ENCODE results near the gene TRIM40.

- TF ChIP-seq YY1 (IDR thresholded peaks at IDR 0.05; ENCODE audit: extremely low read depth, insufficient replicate concordance, low read depth, low read length) (no peak), POLR2A (IDR thresholded peaks at IDR 0.05; ENCODE audit: borderline replicate concordance, extremely low read depth, insufficient read depth, insufficient read length) (no peak), ELF1 (IDR thresholded peaks at IDR 0.05; ENCODE audit: borderline replicate concordance, low read depth) (no peak), RAD21 (IDR thresholded peaks at IDR 0.05; ENCODE audit: low read depth) (no peak), SIN3A (IDR thresholded peaks at IDR 0.05; ENCODE audit: low read depth) (no peak), ZNF274 (IDR thresholded peaks at IDR 0.05; ENCODE audit: low read depth, low read length) (no peak), EZH2 (IDR thresholded peaks at IDR 0.05) (no peak)
- TF ChIP-seq, protein P1, sequence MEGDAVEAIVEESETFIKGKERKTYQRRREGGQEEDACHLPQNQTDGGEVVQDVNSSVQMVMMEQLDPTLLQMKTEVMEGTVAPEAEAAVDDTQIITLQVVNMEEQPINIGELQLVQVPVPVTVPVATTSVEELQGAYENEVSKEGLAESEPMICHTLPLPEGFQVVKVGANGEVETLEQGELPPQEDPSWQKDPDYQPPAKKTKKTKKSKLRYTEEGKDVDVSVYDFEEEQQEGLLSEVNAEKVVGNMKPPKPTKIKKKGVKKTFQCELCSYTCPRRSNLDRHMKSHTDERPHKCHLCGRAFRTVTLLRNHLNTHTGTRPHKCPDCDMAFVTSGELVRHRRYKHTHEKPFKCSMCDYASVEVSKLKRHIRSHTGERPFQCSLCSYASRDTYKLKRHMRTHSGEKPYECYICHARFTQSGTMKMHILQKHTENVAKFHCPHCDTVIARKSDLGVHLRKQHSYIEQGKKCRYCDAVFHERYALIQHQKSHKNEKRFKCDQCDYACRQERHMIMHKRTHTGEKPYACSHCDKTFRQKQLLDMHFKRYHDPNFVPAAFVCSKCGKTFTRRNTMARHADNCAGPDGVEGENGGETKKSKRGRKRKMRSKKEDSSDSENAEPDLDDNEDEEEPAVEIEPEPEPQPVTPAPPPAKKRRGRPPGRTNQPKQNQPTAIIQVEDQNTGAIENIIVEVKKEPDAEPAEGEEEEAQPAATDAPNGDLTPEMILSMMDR (IDR thresholded peaks at IDR 0.05 in 2 of 3, conservative IDR thresholded peaks at IDR 0.05 in 1 of 3; ENCODE audit: borderline replicate concordance in 1 of 3, insufficient read depth in 1 of 3, low read depth in 2 of 3, low read length in 2 of 3), result no peak
- TF ChIP-seq, protein P2, sequence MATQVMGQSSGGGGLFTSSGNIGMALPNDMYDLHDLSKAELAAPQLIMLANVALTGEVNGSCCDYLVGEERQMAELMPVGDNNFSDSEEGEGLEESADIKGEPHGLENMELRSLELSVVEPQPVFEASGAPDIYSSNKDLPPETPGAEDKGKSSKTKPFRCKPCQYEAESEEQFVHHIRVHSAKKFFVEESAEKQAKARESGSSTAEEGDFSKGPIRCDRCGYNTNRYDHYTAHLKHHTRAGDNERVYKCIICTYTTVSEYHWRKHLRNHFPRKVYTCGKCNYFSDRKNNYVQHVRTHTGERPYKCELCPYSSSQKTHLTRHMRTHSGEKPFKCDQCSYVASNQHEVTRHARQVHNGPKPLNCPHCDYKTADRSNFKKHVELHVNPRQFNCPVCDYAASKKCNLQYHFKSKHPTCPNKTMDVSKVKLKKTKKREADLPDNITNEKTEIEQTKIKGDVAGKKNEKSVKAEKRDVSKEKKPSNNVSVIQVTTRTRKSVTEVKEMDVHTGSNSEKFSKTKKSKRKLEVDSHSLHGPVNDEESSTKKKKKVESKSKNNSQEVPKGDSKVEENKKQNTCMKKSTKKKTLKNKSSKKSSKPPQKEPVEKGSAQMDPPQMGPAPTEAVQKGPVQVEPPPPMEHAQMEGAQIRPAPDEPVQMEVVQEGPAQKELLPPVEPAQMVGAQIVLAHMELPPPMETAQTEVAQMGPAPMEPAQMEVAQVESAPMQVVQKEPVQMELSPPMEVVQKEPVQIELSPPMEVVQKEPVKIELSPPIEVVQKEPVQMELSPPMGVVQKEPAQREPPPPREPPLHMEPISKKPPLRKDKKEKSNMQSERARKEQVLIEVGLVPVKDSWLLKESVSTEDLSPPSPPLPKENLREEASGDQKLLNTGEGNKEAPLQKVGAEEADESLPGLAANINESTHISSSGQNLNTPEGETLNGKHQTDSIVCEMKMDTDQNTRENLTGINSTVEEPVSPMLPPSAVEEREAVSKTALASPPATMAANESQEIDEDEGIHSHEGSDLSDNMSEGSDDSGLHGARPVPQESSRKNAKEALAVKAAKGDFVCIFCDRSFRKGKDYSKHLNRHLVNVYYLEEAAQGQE (IDR thresholded peaks at IDR 0.05; ENCODE audit: low read depth), result no peak
Observed at GRCh38 chr6:30157999-30158398, 22.1 kb downstream of the TRIM40 start.

All from HCT116 (cell line).